HepG2 (cell line): Measurements from ENCODE around the gene MSI2. TPM values are rescaled to one million over a fixed set of nuclear protein-coding genes. Genes with fewer than 3 reads are reported as not detected.

Experiments used
- ATAC-seq: fragments of 200-7000 bp; cut with Tn5 transposase; 3 replicates; pipeline ENCODE4 v1.9.1; 2020; ENCODE audit warnings: mild to moderate bottlenecking, moderate library complexity
- BruUV-seq: library from RNA; stranded (reverse); fragments of 400-500 nt; replicated peaks from 2 replicates; lab custom pipeline; 2021; lab: Mats Ljungman, UMichigan
- CTCF ChIA-PET: fragments of 300-600 bp; formaldehyde crosslinking; extraction: SDS; loops from one replicate; lab custom pipeline; 2021; ENCODE audit warnings: low total read pairs, inconsistent platforms, low intra/inter-chr PET ratio; lab: Yijun Ruan, JAX
- POLR2A ChIA-PET: fragments of 350-600 bp; sonication (Branson Sonifier 250); formaldehyde crosslinking; loops from one replicate; lab custom pipeline; 2020; ENCODE audit warnings: antibody characterized with exemption, inconsistent platforms; lab: Yijun Ruan, JAX
- DNase-seq: peaks from one replicate; pipeline ENCODE4 v3.0.0-alpha.2; 2015; ENCODE audit warnings: low spot score
- FAIRE-seq: peaks from 3 replicates; lab custom pipeline; 2011; peaks lifted over from hg19 to GRCh38; lab: Jason Lieb, UNC
- H2AFZ ChIP-seq: one replicate; pipeline ENCODE4 v1.6.1; 2011; ENCODE audit warnings: low read length, inconsistent platforms
- H3K27ac ChIP-seq: fragments of 300-600 bp; 3 replicates; pipeline ENCODE4 v1.8.0; 2011; ENCODE audit warnings: mixed run types, mild to moderate bottlenecking, mixed read lengths, low read length, inconsistent platforms; ENCODE audit not compliant: insufficient read depth; ENCODE audit errors: extremely low read length
- H3K27me3 ChIP-seq, 2 experiments: fragments of 200-600 bp in 1 of 2; 2 replicates in 1 of 2; 3 replicates in 1 of 2; pipeline versions ENCODE4 v1.6.0 to v1.8.0; 2011; ENCODE audit warnings: low read length in 2 of 2, mild to moderate bottlenecking in 2 of 2, moderate library complexity in 2 of 2, inconsistent platforms in 1 of 2; ENCODE audit not compliant: insufficient read depth in 2 of 2, control insufficient read depth in 1 of 2
- H3K36me3 ChIP-seq, 2 experiments: fragments of 200-600 bp in 1 of 2; replicated peaks in 1 of 2; 2 replicates in 1 of 2; 3 replicates in 1 of 2; pipeline versions ENCODE4 v1.5.1 to v1.8.0; 2011; ENCODE audit warnings: low read length in 2 of 2, inconsistent platforms in 1 of 2; ENCODE audit not compliant: insufficient read depth in 2 of 2, control insufficient read depth in 1 of 2
- H3K4me1 ChIP-seq: 2 replicates; pipeline ENCODE4 v1.5.1; 2012; ENCODE audit warnings: low read length, inconsistent platforms; ENCODE audit not compliant: insufficient read depth
- H3K4me2 ChIP-seq: 2 replicates; pipeline ENCODE4 v1.6.0; 2011; ENCODE audit warnings: low read depth, low read length, inconsistent platforms
- H3K4me3 ChIP-seq, 3 experiments: fragments of 200-600 bp in 1 of 3; sonication (generic), shearing (Covaris generic) in 1 of 3; replicated peaks in 1 of 3; 2 replicates each; pipeline ENCODE4 v1.5.1; 2011 to 2016; ENCODE audit warnings: low read length in 3 of 3, inconsistent platforms in 2 of 3, low read depth in 2 of 3, mild to moderate bottlenecking in 2 of 3, control low read depth in 1 of 3, mixed read lengths in 1 of 3; ENCODE audit not compliant: insufficient read depth in 1 of 3
- H3K79me2 ChIP-seq: one replicate; pipeline ENCODE4 v1.6.1; 2011; ENCODE audit warnings: low read length, inconsistent platforms; ENCODE audit not compliant: insufficient read depth
- H3K9ac ChIP-seq: 2 replicates; pipeline ENCODE4 v1.6.0; 2011; ENCODE audit warnings: mild to moderate bottlenecking, low read depth, low read length, inconsistent platforms; ENCODE audit not compliant: insufficient read depth
- H3K9me3 ChIP-seq: 2 replicates; pipeline ENCODE4 v1.5.1; 2012; ENCODE audit warnings: mild to moderate bottlenecking, low read length
- H4K20me1 ChIP-seq: 2 replicates; pipeline ENCODE4 v1.6.0; 2011; ENCODE audit warnings: inconsistent platforms, mild to moderate bottlenecking, low read length, moderate library complexity; ENCODE audit not compliant: insufficient read depth
- HMGA1 ChIP-seq: sonication (generic); formaldehyde crosslinking; conservative IDR thresholded peaks from 2 replicates; pipeline ENCODE4 v1.4.0; 2020; ENCODE audit warnings: missing genetic modification reagents
- KMT2B ChIP-seq: IDR thresholded peaks from 2 replicates; pipeline ENCODE4 v1.6.1; 2016; ENCODE audit warnings: missing genetic modification reagents, missing compliant biosample characterization
- REPIN1 ChIP-seq: sonication (generic); formaldehyde crosslinking; IDR thresholded peaks from 2 replicates; pipeline ENCODE4 v1.8.0; 2022; ENCODE audit warnings: missing genetic modification reagents, low read depth, mild to moderate bottlenecking, borderline replicate concordance
- ZBTB21 ChIP-seq: sonication (generic); formaldehyde crosslinking; IDR thresholded peaks from 2 replicates; pipeline ENCODE4 v1.4.0; 2020; ENCODE audit warnings: missing genetic modification reagents
- ZFP36L2 ChIP-seq: sonication (generic); formaldehyde crosslinking; IDR thresholded peaks from 2 replicates; pipeline ENCODE4 v1.4.0; 2020; ENCODE audit warnings: missing genetic modification reagents
- ZNF333 ChIP-seq: sonication (generic); formaldehyde crosslinking; IDR thresholded peaks from 2 replicates; pipeline ENCODE4 v1.4.0; 2020; ENCODE audit warnings: mild to moderate bottlenecking, missing genetic modification reagents, borderline replicate concordance
- ZNF446 ChIP-seq: sonication (generic); formaldehyde crosslinking; IDR thresholded peaks from 2 replicates; pipeline ENCODE4 v1.5.0; 2020; ENCODE audit warnings: mild to moderate bottlenecking, missing genetic modification reagents
- ZNF597 ChIP-seq: sonication (generic); formaldehyde crosslinking; IDR thresholded peaks from 2 replicates; pipeline ENCODE4 v1.5.0; 2020; ENCODE audit warnings: missing genetic modification reagents
- ZNF720 ChIP-seq: sonication (generic); formaldehyde crosslinking; IDR thresholded peaks from 2 replicates; pipeline ENCODE4 v1.4.0; 2020; ENCODE audit warnings: missing genetic modification reagents
- WGBS: methylation state at CpG from one replicate; pipeline ENCODE4 v1.1.6; 2017; ENCODE audit warnings: low lambda C conversion rate; 5-methylcytosine and 5-hydroxymethylcytosine counted together
- in situ Hi-C: cut with HindIII; loops from 2 replicates; pipeline ENCODE4 v1.10.0; 2017; ENCODE audit warnings: low pct_unique_long_range_greater_than_20kb; ENCODE audit not compliant: extremely low pct_ligation_motif_present
- intact Hi-C: fragments of 100-400 bp; cut with micrococcal nuclease; formaldehyde crosslinking; loops from one replicate; pipeline ENCODE4 v1.10.0; 2022; ENCODE audit not compliant: unreplicated experiment
- polyA plus RNA-seq, 8 experiments: library from polyadenylated mRNA; depleted of rRNA in 3 of 8; stranded (reverse) in 7 of 8; unstranded in 1 of 8; fragments of >200 nt; fragmentation: Illumina TruSeq in 4 of 8; extraction: Trizol in 4 of 8; gene quantifications; 2 replicates each; pipeline versions ENCODE4 v1.2.1 to v1.2.3, GENCODE V29; 2011 to 2016; ENCODE audit warnings: low read depth in 4 of 8, missing spikeins in 1 of 8, mixed read lengths in 1 of 8; ENCODE audit not compliant: insufficient read depth in 1 of 8
- total RNA-seq, 5 experiments: library from RNA; depleted of rRNA; stranded (reverse); fragments of >200 nt; fragmentation: Illumina TruSeq; extraction: Trizol; gene quantifications; 2 replicates each; pipeline ENCODE4 v1.2.3, GENCODE V29; 2016; ENCODE audit warnings: low read depth in 1 of 5
- TF ChIP-seq, protein P1 (sequence below): sonication (generic); formaldehyde crosslinking; IDR thresholded peaks from 2 replicates; pipeline ENCODE4 v1.9.0; 2021; ENCODE audit warnings: missing genetic modification reagents, borderline replicate concordance

MSI2 gene
- total and polyA plus RNA-seq, 2 of the 13 experiments (the other 11 are each of a cell fraction or from before 2014, with no cell fraction given), result 77.5 to 78.4 TPM

DNA sequence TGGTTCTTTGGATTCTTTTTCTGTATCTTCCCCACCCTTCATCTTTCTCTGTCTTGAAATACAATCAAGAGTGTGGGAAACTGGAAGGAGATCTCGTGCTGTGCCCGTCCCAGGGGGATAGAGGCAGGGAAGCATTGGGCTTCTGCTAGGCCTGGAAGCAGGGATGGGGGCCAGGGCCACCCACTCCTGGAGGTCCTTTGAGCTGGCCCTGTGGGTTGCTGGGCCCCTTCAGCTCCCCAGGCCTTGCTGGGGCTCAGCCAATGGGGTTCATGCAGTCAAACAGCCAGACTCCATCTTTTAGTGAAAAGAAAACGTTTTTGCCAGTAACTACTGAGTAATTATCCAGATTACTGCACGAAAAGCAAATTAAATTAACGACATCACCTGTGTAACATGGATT is 421.0 kb downstream of the MSI2 start:
- no peak overlapping the region for H3K4me2 ChIP-seq
- H3K4me1 ChIP-seq, result no peaks in the 10 kb centered on the region
- intact Hi-C loops, result loop anchor here (10.0 kb wide), 1 partner anchor 68 kb away; the partner anchor contains the start of gene CCDC182
- H3K27me3 ChIP-seq, result no peaks in the 10 kb centered on the region
- ATAC-seq, result no peak
- no peak overlapping the region for H3K9ac ChIP-seq
- 84% methylated on average over 5 of the region's 5 CpGs for WGBS
- no peak overlapping the region for H3K27ac ChIP-seq
- H3K4me3 ChIP-seq, result no peak overlapping the region
- no peak for TF ChIP-seq ZNF446
- TF ChIP-seq ZNF597 (CRISPR knock-in tag), result no peak
- no peak for TF ChIP-seq REPIN1 (CRISPR knock-in tag)
- TF ChIP-seq, protein P1, sequence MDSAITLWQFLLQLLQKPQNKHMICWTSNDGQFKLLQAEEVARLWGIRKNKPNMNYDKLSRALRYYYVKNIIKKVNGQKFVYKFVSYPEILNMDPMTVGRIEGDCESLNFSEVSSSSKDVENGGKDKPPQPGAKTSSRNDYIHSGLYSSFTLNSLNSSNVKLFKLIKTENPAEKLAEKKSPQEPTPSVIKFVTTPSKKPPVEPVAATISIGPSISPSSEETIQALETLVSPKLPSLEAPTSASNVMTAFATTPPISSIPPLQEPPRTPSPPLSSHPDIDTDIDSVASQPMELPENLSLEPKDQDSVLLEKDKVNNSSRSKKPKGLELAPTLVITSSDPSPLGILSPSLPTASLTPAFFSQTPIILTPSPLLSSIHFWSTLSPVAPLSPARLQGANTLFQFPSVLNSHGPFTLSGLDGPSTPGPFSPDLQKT (CRISPR knock-in tag), result no peak
- TF ChIP-seq ZFP36L2 (CRISPR knock-in tag), result no peak
- no peak for TF ChIP-seq ZNF333 (CRISPR knock-in tag)
- TF ChIP-seq HMGA1, result no peak
- TF ChIP-seq ZNF720, result no peak
- TF ChIP-seq KMT2B (CRISPR knock-in tag), result no peak
- TF ChIP-seq ZBTB21 (CRISPR knock-in tag), result no peak
- no peak for DNase-seq
- peaks cover 27 to 57% of the 10 kb centered on the region in 2 experiments for H3K36me3 ChIP-seq
- BruUV-seq, result no TSS peak
- H3K9me3 ChIP-seq, result no peaks in the 10 kb centered on the region
- in situ Hi-C loops, result no loop called here
- no peaks in the 10 kb centered on the region for H3K79me2 ChIP-seq
- no peaks in the 10 kb centered on the region for H4K20me1 ChIP-seq
- POLR2A ChIA-PET, result no interaction called here
- CTCF ChIA-PET, result no interaction called here
- no peak for FAIRE-seq
- H2AFZ ChIP-seq, result no peak overlapping the region
